GM23248 (cell line): ENCODE measurements around the gene XYLB. TPM values are rescaled to one million over a fixed set of nuclear protein-coding genes. Genes with fewer than 3 reads are reported as not detected.

ENCODE experiments used
- DNase-seq: peaks from one replicate; pipeline ENCODE4 v3.0.0-alpha.2; 2015
- H2AFZ ChIP-seq: fragments of 200-600 bp; sonication (generic); 2 replicates; pipeline ENCODE4 v1.6.1; 2016; ENCODE audit warnings: antibody characterized with exemption
- H3F3A ChIP-seq: fragments of 200-600 bp; sonication (generic); 2 replicates; pipeline ENCODE4 v1.6.1; 2016; ENCODE audit warnings: mild to moderate bottlenecking, antibody characterized with exemption, mixed run types; ENCODE audit not compliant: insufficient read depth
- H3K27ac ChIP-seq: fragments of 200-600 bp; sonication (generic); 2 replicates; pipeline ENCODE4 v1.5.1; 2016; ENCODE audit warnings: mild to moderate bottlenecking
- H3K27me3 ChIP-seq: fragments of 200-600 bp; sonication (generic); replicated peaks from 2 replicates; pipeline ENCODE4 v1.6.1; 2016; ENCODE audit warnings: mild to moderate bottlenecking; ENCODE audit not compliant: insufficient read depth
- H3K36me3 ChIP-seq: fragments of 200-600 bp; sonication (generic); 2 replicates; pipeline ENCODE4 v1.6.1; 2016; ENCODE audit warnings: low read depth, mild to moderate bottlenecking
- H3K4me1 ChIP-seq: fragments of 200-600 bp; sonication (generic); 2 replicates; pipeline ENCODE4 v1.6.1; 2016; ENCODE audit warnings: mild to moderate bottlenecking; ENCODE audit not compliant: insufficient read depth
- H3K4me2 ChIP-seq: fragments of 200-600 bp; sonication (generic); one replicate; pipeline ENCODE4 v1.6.1; 2016; ENCODE audit warnings: mild to moderate bottlenecking; ENCODE audit not compliant: unreplicated experiment
- H3K4me3 ChIP-seq: fragments of 200-600 bp; sonication (generic); 2 replicates; pipeline ENCODE4 v1.5.1; 2016; ENCODE audit warnings: mild to moderate bottlenecking
- H3K79me2 ChIP-seq: fragments of 200-600 bp; sonication (generic); 2 replicates; pipeline ENCODE4 v1.6.1; 2016; ENCODE audit warnings: mild to moderate bottlenecking; ENCODE audit not compliant: insufficient read depth
- H3K9ac ChIP-seq: fragments of 200-600 bp; sonication (generic); 2 replicates; pipeline ENCODE4 v1.6.1; 2016; ENCODE audit warnings: mild to moderate bottlenecking
- H3K9me2 ChIP-seq: fragments of 200-600 bp; sonication (generic); 2 replicates; pipeline ENCODE4 v1.6.1; 2016; ENCODE audit warnings: mixed run types, mild to moderate bottlenecking, moderate library complexity; ENCODE audit not compliant: insufficient read depth
- H3K9me3 ChIP-seq: fragments of 200-600 bp; sonication (generic); one replicate; pipeline ENCODE4 v1.6.1; 2017; ENCODE audit warnings: low read depth
- H4K20me1 ChIP-seq: fragments of 200-600 bp; sonication (generic); 2 replicates; pipeline ENCODE4 v1.6.0; 2016; ENCODE audit not compliant: insufficient read depth
- EZH2 ChIP-seq: fragments of 200-600 bp; sonication (generic); IDR thresholded peaks from 2 replicates; pipeline ENCODE4 v1.6.1; 2018; ENCODE audit warnings: antibody characterized with exemption, mild to moderate bottlenecking; ENCODE audit not compliant: insufficient read depth, poor library complexity, severe bottlenecking
- EZH2phosphoT487 ChIP-seq: fragments of 200-600 bp; sonication (generic); IDR thresholded peaks from 2 replicates; pipeline ENCODE4 v1.6.1; 2018; ENCODE audit warnings: antibody characterized with exemption, moderate library complexity, mild to moderate bottlenecking, low read depth; ENCODE audit not compliant: insufficient read depth
- WGBS, 2 experiments: methylation state at CpG; one replicate each; pipeline ENCODE4 v1.1.6; 2015 to 2017; ENCODE audit warnings: low lambda C conversion rate in 2 of 2, low coverage in 1 of 2; ENCODE audit errors: missing lambda C conversion rate in 2 of 2; 5-methylcytosine and 5-hydroxymethylcytosine counted together
- in situ Hi-C: fragments of 300-500 bp; cut with MboI; formaldehyde crosslinking; loops from 2 replicates; pipeline ENCODE4 v1.15.0; 2020
- polyA plus RNA-seq: library from polyadenylated mRNA; unstranded; fragments of >200 nt; fragmentation: Nextera tagmentation; extraction: Ambion mirVana; gene quantifications from 2 replicates; pipeline ENCODE4 v1.2.1, GENCODE V29; 2016
- total RNA-seq: library from RNA; depleted of rRNA; stranded (reverse); fragments of >200 nt; shearing (Covaris generic); gene quantifications from 2 replicates; pipeline ENCODE4 v1.2.3, GENCODE V29; 2014

Gene XYLB
- total and polyA plus RNA-seq, 2 experiments from 2014 or later, result 4.1 to 5.4 TPM

DNA sequence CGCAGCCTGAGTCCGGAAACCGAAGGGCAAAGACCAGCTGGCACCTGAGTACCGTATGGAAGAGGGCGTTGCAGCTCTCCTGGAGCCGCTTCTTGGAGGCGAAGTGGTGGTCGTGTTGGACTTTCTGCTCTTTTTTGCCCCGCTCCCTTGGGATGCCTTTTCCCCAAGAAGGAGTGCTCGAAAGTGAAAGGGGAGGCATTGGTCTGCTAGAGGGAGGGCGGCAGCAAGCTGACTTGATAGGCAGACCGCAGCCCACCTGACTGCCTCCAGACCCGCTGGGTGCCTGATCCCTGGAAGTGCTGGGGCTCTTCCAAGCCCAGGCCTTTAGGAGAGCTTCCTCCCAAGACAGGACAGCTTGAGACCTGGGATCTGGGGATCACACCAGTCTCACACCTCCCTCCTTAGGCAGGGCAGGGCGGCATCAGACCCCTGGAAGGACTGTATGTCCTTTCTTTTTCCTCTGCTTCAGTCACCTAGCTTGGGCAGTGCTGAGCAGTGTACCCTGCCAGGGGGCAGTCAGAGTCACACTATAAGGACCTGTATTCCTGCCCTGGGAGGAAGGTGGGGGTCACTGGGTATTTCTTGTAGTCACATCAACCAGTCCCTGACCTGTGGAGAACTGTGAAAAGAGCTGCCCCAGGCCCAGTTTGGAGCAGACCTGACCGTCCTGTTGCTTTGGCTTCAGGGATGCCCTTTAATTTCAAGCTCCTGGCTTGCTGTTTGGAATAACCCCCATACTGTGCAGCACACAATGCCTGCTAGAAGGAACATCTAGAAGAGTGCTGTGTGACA lies 109.2 kb downstream of the XYLB start:
- Histone ChIP-seq H3K4me3 (peak overlapping the region; percentile 79), H3K79me2 (no peaks in the 10 kb centered on the region), H3K9me2 (no peaks in the 10 kb centered on the region), H2AFZ (peak overlapping the region; percentile 88), H3K9ac (peak overlapping the region; percentile 80; the same call in 1 of the 2 replicates), H3K9me3 (no peaks in the 10 kb centered on the region), H3K27me3 (no peaks in the 10 kb centered on the region), H3K4me2 (peak overlapping the region; percentile 85), H3K4me1 (no peaks in the 10 kb centered on the region), H3K36me3 (no peaks in the 10 kb centered on the region), H4K20me1 (no peaks in the 10 kb centered on the region), H3F3A (peaks cover 4% of the 10 kb centered on the region; the same call in 1 of the 2 replicates), H3K27ac (no peak overlapping the region)
- in situ Hi-C loops, result no loop called here
- WGBS, 2 experiments, result 21% methylated on average over 15 of the region's 15 CpGs
- TF ChIP-seq EZH2phosphoT487 (no peak), EZH2 (no peak)
- no peak for DNase-seq

DNA sequence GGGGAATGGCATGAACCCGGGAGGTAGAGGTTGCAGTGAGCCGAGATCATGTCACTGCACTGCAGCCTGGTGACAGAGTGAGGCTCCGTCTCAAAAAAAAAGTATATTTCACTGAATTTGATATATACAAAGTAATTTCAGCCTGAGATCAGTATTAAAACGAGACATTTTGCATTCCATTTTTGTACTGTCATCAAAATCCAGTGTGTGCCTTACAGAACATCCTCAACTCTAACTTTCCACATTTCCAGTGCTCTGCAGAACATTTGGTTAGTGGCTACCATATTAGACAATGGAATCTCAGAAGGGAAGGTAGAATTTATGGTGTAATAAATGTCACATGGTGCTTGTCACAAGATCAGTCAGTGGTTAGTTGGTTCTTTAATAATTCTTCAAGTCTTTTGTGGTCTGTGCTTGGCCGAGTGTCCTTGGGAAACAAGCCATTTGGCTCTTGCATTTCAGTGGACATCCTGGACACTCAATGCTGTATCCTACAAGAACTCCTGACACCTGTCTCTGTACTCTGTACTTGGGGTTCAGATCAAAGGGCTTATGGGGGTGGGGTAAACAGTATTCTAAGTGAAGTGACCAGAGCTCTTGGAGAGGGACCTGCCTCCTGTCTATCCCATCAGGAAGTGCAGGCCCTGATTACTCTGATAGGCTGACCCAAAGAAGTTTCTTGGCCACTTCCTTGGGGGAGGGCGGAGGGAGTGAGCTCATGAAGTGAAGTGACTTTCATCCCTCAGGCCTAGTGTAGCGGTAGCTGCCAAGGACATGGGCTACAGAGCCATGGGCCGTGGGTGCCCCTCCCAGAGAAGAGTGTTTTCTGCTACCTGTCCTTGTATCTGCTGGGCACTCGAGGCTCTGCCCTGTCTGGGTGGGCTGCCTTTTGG lies 110.8 kb downstream of the XYLB start:
- no peaks in the 10 kb centered on the region for H3K36me3 ChIP-seq
- H2AFZ ChIP-seq, result no peak overlapping the region
- no peak overlapping the region for H3K27ac ChIP-seq
- no peaks in the 10 kb centered on the region for H3K9me2 ChIP-seq
- H3K27me3 ChIP-seq, result no peaks in the 10 kb centered on the region
- no peak for DNase-seq
- TF ChIP-seq EZH2, result no peak
- no peak for TF ChIP-seq EZH2phosphoT487
- peaks cover 4% of the 10 kb centered on the region; the same call in 1 of the 2 replicates for H3F3A ChIP-seq
- in situ Hi-C loops, result no loop called here
- no peak overlapping the region for H3K4me3 ChIP-seq
- H3K9ac ChIP-seq, result no peak overlapping the region
- WGBS, 2 experiments, result 78 to 81% methylated on average over 9 of the region's 9 CpGs
- H3K9me3 ChIP-seq, result no peaks in the 10 kb centered on the region
- H4K20me1 ChIP-seq, result no peaks in the 10 kb centered on the region
- H3K4me1 ChIP-seq, result no peaks in the 10 kb centered on the region
- no peaks in the 10 kb centered on the region for H3K79me2 ChIP-seq
- H3K4me2 ChIP-seq, result no peak overlapping the region

DNA sequence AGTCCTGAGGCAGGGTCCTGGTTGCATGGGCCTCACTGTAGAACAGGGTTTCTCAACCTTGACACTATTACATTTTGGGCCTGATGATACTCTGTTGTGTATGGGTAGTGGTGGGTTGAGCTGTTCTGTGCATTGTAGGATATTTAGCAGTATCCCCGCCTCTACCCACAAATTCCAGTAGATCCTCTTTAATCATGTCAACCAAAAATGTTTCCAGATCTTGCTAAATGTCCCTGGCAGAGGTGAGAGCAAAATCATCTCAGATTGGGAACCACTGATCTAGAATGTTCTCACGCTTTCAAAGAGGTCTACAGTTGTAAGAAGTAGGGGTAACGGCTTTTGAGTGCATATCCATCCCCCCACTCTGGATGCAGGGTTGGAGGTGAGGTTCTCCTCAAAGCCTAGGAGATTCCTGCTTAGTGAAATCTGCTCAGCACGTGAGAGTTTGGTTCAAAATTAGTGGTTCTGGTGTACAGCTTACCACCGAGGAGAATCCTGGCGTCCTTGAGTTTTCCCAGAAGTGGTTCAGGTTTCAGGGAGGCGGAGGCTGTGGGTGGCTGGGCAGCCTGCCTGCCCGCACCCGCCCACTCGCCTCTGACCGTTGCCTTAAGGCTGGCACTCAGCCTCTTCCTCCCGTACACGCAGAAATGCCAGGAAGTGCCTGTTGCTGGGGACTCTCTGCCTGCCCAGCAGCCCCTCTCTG lies 112.4 kb downstream of the XYLB start:
- Histone ChIP-seq H3K9ac (no peak overlapping the region), H3K9me3 (no peaks in the 10 kb centered on the region), H3K27me3 (no peaks in the 10 kb centered on the region), H3F3A (no peaks in the 10 kb centered on the region), H3K4me1 (no peaks in the 10 kb centered on the region), H3K4me2 (no peak overlapping the region), H3K9me2 (no peaks in the 10 kb centered on the region), H3K27ac (no peak overlapping the region), H4K20me1 (no peaks in the 10 kb centered on the region), H3K36me3 (no peaks in the 10 kb centered on the region), H3K4me3 (no peak overlapping the region), H3K79me2 (no peaks in the 10 kb centered on the region), H2AFZ (no peak overlapping the region)
- TF ChIP-seq EZH2 (no peak), EZH2phosphoT487 (no peak)
- DNase-seq, result no peak
- WGBS, 2 experiments, result 66 to 69% methylated on average over 13 of the region's 13 CpGs
- in situ Hi-C loops, result no loop called here

DNA sequence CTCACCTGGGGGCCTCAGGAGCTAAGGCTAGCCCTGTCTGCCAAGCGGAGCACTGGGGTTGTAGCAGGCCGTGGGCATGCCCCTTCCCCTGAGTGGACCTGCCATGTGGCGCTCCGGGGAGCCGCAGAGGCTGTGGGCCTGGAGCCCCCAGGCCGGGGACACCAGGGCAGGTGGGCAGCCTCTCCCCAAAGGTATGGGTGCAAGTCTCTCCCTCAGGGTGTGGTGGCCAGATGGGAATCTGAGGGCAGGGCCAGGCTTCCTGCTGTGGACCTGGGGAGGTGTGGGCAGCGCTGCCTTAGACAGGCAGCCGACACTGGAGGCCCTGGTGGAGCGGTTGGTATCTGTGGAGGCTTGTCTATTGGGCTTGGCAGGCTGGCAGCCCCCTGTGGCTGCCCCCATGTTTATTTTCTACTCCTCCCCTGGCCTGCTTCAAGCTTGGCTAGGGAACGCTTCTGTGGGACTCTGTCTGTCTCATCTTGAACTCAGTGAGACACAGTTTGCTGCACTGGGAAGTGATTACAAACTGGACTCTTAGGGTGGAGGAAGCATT lies 113.0 kb downstream of the XYLB start:
- H3K27me3 ChIP-seq, result no peaks in the 10 kb centered on the region
- no peaks in the 10 kb centered on the region for H3K4me1 ChIP-seq
- H3K9me3 ChIP-seq, result no peaks in the 10 kb centered on the region
- H3K79me2 ChIP-seq, result no peaks in the 10 kb centered on the region
- TF ChIP-seq EZH2phosphoT487, result no peak
- no peak overlapping the region for H3K4me3 ChIP-seq
- H3K9ac ChIP-seq, result no peak overlapping the region
- no peak overlapping the region for H3K4me2 ChIP-seq
- in situ Hi-C loops, result no loop called here
- 94 to 96% methylated on average over 10 of the region's 10 CpGs for WGBS, 2 experiments
- no peaks in the 10 kb centered on the region for H3K36me3 ChIP-seq
- no peak overlapping the region for H3K27ac ChIP-seq
- H4K20me1 ChIP-seq, result no peaks in the 10 kb centered on the region
- H3F3A ChIP-seq, result no peaks in the 10 kb centered on the region
- H2AFZ ChIP-seq, result no peak overlapping the region
- DNase-seq, result no peak
- H3K9me2 ChIP-seq, result no peaks in the 10 kb centered on the region
